ENCODE results near the gene TMEM101. TPM values are rescaled to one million over a fixed set of nuclear protein-coding genes. Genes with fewer than 3 reads are reported as not detected.

Gene TMEM101
- total and polyA plus RNA-seq, 2 of the 13 experiments (the other 11 are each of a cell fraction or from before 2014, with no cell fraction given), result 72.0 to 100 TPM

DNA sequence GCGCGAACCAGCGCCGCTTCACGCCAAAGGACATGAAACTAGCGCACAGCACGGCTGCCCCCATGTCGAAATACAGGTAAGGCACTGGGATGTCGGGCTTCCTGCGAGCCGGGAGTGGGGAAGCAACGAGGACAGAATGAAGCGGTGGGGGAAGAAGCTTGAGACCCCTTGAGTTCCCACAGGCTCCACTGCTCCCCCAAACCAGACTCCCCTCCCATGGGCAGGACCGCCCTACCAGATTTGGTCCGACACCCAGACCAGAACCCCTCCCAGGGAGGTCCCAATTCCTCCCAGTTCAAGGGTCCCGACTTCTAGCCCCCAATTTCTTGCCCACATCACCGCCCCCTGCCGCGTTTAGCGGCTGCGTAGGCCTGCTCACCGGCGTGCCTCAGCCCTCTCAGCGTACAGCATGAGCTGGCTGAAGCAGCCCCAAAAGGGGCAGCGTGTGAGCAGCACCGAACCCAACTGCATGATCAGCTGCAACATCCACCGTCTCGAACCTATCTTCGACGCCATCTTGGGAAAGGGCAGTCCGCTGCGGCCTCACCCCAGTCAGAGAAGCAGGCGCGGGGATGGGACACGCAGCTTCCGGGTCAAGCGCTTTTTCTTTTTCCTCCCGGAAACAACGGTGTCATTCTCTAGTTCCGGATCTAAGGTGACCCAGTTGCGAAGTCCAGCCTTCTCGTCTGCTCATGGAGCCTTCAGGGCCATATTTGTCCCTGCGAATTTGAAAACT is at the start of gene TMEM101 (continued):
- peak; percentile 52; the same call in 1 of the 2 replicates for TF ChIP-seq FUBP1 (CRISPR knock-in tag; IDR thresholded peaks at IDR 0.05; ENCODE audit: borderline replicate concordance)
- no peak; the same call in 1 of the 2 replicates for TF ChIP-seq ZNF234 (CRISPR knock-in tag; conservative IDR thresholded peaks at IDR 0.05)
- no peak for TF ChIP-seq PLSCR1 (CRISPR knock-in tag; IDR thresholded peaks at IDR 0.05; ENCODE audit: borderline replicate concordance)
- TF ChIP-seq, protein P1, sequence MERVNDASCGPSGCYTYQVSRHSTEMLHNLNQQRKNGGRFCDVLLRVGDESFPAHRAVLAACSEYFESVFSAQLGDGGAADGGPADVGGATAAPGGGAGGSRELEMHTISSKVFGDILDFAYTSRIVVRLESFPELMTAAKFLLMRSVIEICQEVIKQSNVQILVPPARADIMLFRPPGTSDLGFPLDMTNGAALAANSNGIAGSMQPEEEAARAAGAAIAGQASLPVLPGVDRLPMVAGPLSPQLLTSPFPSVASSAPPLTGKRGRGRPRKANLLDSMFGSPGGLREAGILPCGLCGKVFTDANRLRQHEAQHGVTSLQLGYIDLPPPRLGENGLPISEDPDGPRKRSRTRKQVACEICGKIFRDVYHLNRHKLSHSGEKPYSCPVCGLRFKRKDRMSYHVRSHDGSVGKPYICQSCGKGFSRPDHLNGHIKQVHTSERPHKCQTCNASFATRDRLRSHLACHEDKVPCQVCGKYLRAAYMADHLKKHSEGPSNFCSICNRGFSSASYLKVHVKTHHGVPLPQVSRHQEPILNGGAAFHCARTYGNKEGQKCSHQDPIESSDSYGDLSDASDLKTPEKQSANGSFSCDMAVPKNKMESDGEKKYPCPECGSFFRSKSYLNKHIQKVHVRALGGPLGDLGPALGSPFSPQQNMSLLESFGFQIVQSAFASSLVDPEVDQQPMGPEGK (CRISPR knock-in tag; IDR thresholded peaks at IDR 0.05), result peak; percentile 70
- peak; percentile 43 for TF ChIP-seq SNAPC5 (CRISPR knock-in tag; IDR thresholded peaks at IDR 0.05; ENCODE audit: borderline replicate concordance)
- TF ChIP-seq ZNF607 (CRISPR knock-in tag; IDR thresholded peaks at IDR 0.05; ENCODE audit: borderline replicate concordance), result peak; percentile 84; the same call in 1 of the 2 replicates
- peak; percentile 98 for TF ChIP-seq ZNF510 (CRISPR knock-in tag; IDR thresholded peaks at IDR 0.05; ENCODE audit: low read depth)
- TF ChIP-seq, protein P2, sequence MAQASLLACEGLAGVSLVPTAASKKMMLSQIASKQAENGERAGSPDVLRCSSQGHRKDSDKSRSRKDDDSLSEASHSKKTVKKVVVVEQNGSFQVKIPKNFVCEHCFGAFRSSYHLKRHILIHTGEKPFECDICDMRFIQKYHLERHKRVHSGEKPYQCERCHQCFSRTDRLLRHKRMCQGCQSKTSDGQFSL (CRISPR knock-in tag; IDR thresholded peaks at IDR 0.05), result peak; percentile 76
- peak; percentile 90 for TF ChIP-seq ISL2 (CRISPR knock-in tag; IDR thresholded peaks at IDR 0.05)
- TF ChIP-seq, protein P3, sequence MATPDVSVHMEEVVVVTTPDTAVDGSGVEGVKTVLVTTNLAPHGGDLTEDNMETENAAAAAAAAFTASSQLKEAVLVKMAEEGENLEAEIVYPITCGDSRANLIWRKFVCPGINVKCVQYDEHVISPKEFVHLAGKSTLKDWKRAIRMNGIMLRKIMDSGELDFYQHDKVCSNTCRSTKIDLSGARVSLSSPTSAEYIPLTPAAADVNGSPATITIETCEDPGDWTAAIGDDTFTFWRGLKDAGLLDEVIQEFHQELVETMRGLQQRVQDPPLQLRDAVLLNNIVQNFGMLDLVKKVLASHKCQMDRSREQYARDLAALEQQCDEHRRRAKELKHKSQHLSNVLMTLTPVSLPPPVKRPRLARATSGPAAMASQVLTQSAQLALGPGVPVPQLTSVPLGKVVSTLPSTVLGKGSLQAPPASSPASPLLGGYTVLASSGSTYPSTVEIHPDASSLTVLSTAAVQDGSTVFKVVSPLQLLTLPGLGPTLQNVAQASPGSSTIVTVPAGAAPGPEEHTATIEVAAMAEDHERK (CRISPR knock-in tag; IDR thresholded peaks at IDR 0.05; ENCODE audit: low read depth), result peak; percentile 69; the same call in 1 of the 2 replicates
- peak; percentile 89 for TF ChIP-seq ZNF7 (CRISPR knock-in tag; IDR thresholded peaks at IDR 0.05)
- no peak for TF ChIP-seq ZNF513 (CRISPR knock-in tag; conservative IDR thresholded peaks at IDR 0.05)
- peak; percentile 95 for TF ChIP-seq SPEN (CRISPR knock-in tag; IDR thresholded peaks at IDR 0.05; ENCODE audit: low read depth)
- no peak for TF ChIP-seq FOXA1 (IDR thresholded peaks at IDR 0.05)
- peak; percentile 60; the same call in 1 of the 2 replicates for TF ChIP-seq FOXA1 (CRISPR knock-in tag; IDR thresholded peaks at IDR 0.05)
- 0 out of 2 replicates have a peak, but pooled peaks have one; percentile 25 for TF ChIP-seq KLF13 (CRISPR knock-in tag; IDR thresholded peaks at IDR 0.05)
- TF ChIP-seq HIVEP1 (CRISPR knock-in tag; IDR thresholded peaks at IDR 0.05), result peak; percentile 82
- no peak for TF ChIP-seq CHD4 (IDR thresholded peaks at IDR 0.05; ENCODE audit: borderline replicate concordance, low read length)

Measured in HepG2 (cell line).